HepG2 (cell line): Measurements from ENCODE around the gene UNC13D. TPM values are rescaled to one million over a fixed set of nuclear protein-coding genes. Genes with fewer than 3 reads are reported as not detected.

Source experiments
- ARNTL ChIP-seq: sonication (generic); formaldehyde crosslinking; IDR thresholded peaks from 2 replicates; pipeline ENCODE4 v1.4.0; 2020; ENCODE audit warnings: mild to moderate bottlenecking, missing genetic modification reagents
- BCLAF1 ChIP-seq: fragments of 450-650 bp; IDR thresholded peaks from 2 replicates; pipeline ENCODE4 v1.6.1; 2017; ENCODE audit warnings: mild to moderate bottlenecking
- FOXM1 ChIP-seq: sonication (generic); formaldehyde crosslinking; IDR thresholded peaks from 2 replicates; pipeline ENCODE4 v1.5.0; 2020; ENCODE audit warnings: missing genetic modification reagents
- HDAC1 ChIP-seq: sonication (generic); formaldehyde crosslinking; IDR thresholded peaks from 2 replicates; pipeline ENCODE4 v1.5.1; 2020; ENCODE audit warnings: mild to moderate bottlenecking, missing genetic modification reagents
- KLF9 ChIP-seq: IDR thresholded peaks from 2 replicates; pipeline ENCODE4 v1.6.1; 2016; ENCODE audit warnings: low read depth
- MED1 ChIP-seq: sonication (generic); formaldehyde crosslinking; IDR thresholded peaks from 2 replicates; pipeline ENCODE4 v1.4.0; 2020; ENCODE audit warnings: missing genetic modification reagents
- NONO ChIP-seq, 2 experiments: fragments of 450-650 bp in 1 of 2; sonication (generic) in 1 of 2; formaldehyde crosslinking in 1 of 2; IDR thresholded peaks in 1 of 2; conservative IDR thresholded peaks in 1 of 2; 2 replicates each; pipeline versions ENCODE4 v1.6.1 to v1.8.0; 2017 to 2022; ENCODE audit warnings: mild to moderate bottlenecking in 1 of 2, missing genetic modification reagents in 1 of 2, moderate library complexity in 1 of 2
- NR2F6 ChIP-seq, 2 experiments: IDR thresholded peaks; 2 replicates each; pipeline ENCODE4 v1.6.1; 2016; ENCODE audit warnings: antibody characterized with exemption in 1 of 2, mild to moderate bottlenecking in 1 of 2
- NRL ChIP-seq: sonication (generic); formaldehyde crosslinking; IDR thresholded peaks from 2 replicates; pipeline ENCODE4 v1.5.0; 2020; ENCODE audit warnings: missing genetic modification reagents, mild to moderate bottlenecking, moderate library complexity, borderline replicate concordance
- RFXAP ChIP-seq: sonication (generic); formaldehyde crosslinking; IDR thresholded peaks from 2 replicates; pipeline ENCODE4 v1.4.0; 2020; ENCODE audit warnings: missing genetic modification reagents, borderline replicate concordance
- SMARCC2 ChIP-seq: fragments of 450-650 bp; IDR thresholded peaks from 2 replicates; pipeline ENCODE4 v1.6.1; 2017; ENCODE audit warnings: antibody characterized with exemption, mild to moderate bottlenecking
- TAF1 ChIP-seq: sonication (generic); formaldehyde crosslinking; IDR thresholded peaks from 2 replicates; pipeline ENCODE4 v1.4.0; 2020; ENCODE audit warnings: missing genetic modification reagents
- ZMYM3 ChIP-seq: sonication (generic); formaldehyde crosslinking; IDR thresholded peaks from 2 replicates; pipeline ENCODE4 v1.5.1; 2020; ENCODE audit warnings: mild to moderate bottlenecking, missing genetic modification reagents
- ZNF20 ChIP-seq: sonication (generic); formaldehyde crosslinking; IDR thresholded peaks from 2 replicates; pipeline ENCODE4 v1.4.0; 2020; ENCODE audit warnings: mild to moderate bottlenecking, moderate library complexity, missing genetic modification reagents
- ZNF232 ChIP-seq: sonication (generic); formaldehyde crosslinking; IDR thresholded peaks from 2 replicates; pipeline ENCODE4 v1.4.0; 2020; ENCODE audit warnings: missing genetic modification reagents, borderline replicate concordance
- ZNF260 ChIP-seq: sonication (generic); formaldehyde crosslinking; IDR thresholded peaks from 2 replicates; pipeline ENCODE4 v1.4.0; 2020; ENCODE audit warnings: missing genetic modification reagents, low read depth, mild to moderate bottlenecking, borderline replicate concordance
- ZNF274 ChIP-seq: sonication (generic); formaldehyde crosslinking; IDR thresholded peaks from 2 replicates; pipeline ENCODE4 v1.5.1; 2020; ENCODE audit warnings: mild to moderate bottlenecking, missing genetic modification reagents
- ZNF296 ChIP-seq: sonication (generic); formaldehyde crosslinking; conservative IDR thresholded peaks from 2 replicates; pipeline ENCODE4 v1.5.0; 2020; ENCODE audit warnings: mild to moderate bottlenecking, missing genetic modification reagents
- ZNF333 ChIP-seq: sonication (generic); formaldehyde crosslinking; IDR thresholded peaks from 2 replicates; pipeline ENCODE4 v1.4.0; 2020; ENCODE audit warnings: mild to moderate bottlenecking, missing genetic modification reagents, borderline replicate concordance
- ZNF501 ChIP-seq: sonication (generic); formaldehyde crosslinking; IDR thresholded peaks from 2 replicates; pipeline ENCODE4 v1.5.1; 2020; ENCODE audit warnings: mild to moderate bottlenecking, moderate library complexity, missing genetic modification reagents
- ZNF557 ChIP-seq: sonication (generic); formaldehyde crosslinking; IDR thresholded peaks from 2 replicates; pipeline ENCODE4 v1.4.0; 2020; ENCODE audit warnings: missing genetic modification reagents
- ZNF674 ChIP-seq: sonication (generic); formaldehyde crosslinking; IDR thresholded peaks from 2 replicates; pipeline ENCODE4 v1.5.0; 2020; ENCODE audit warnings: low read depth, mild to moderate bottlenecking, missing genetic modification reagents
- ZNF772 ChIP-seq: sonication (generic); formaldehyde crosslinking; IDR thresholded peaks from 2 replicates; pipeline ENCODE4 v1.5.0; 2020; ENCODE audit warnings: mild to moderate bottlenecking, missing genetic modification reagents
- ZNF792 ChIP-seq: IDR thresholded peaks from 2 replicates; pipeline ENCODE4 v1.6.1; 2016
- polyA plus RNA-seq, 8 experiments: library from polyadenylated mRNA; depleted of rRNA in 3 of 8; stranded (reverse) in 7 of 8; unstranded in 1 of 8; fragments of >200 nt; fragmentation: Illumina TruSeq in 4 of 8; extraction: Trizol in 4 of 8; gene quantifications; 2 replicates each; pipeline versions ENCODE4 v1.2.1 to v1.2.3, GENCODE V29; 2011 to 2016; ENCODE audit warnings: low read depth in 4 of 8, missing spikeins in 1 of 8, mixed read lengths in 1 of 8; ENCODE audit not compliant: insufficient read depth in 1 of 8
- total RNA-seq, 5 experiments: library from RNA; depleted of rRNA; stranded (reverse); fragments of >200 nt; fragmentation: Illumina TruSeq; extraction: Trizol; gene quantifications; 2 replicates each; pipeline ENCODE4 v1.2.3, GENCODE V29; 2016; ENCODE audit warnings: low read depth in 1 of 5
- TF ChIP-seq, protein P1 (sequence below): sonication (generic); formaldehyde crosslinking; IDR thresholded peaks from 2 replicates; pipeline ENCODE4 v1.5.0; 2020; ENCODE audit warnings: mild to moderate bottlenecking, low read depth, missing genetic modification reagents, borderline replicate concordance

The UNC13D gene
- total and polyA plus RNA-seq, 2 of the 13 experiments (the other 11 are each of a cell fraction or from before 2014, with no cell fraction given): 29.7 to 42.7 TPM

GRCh38 chr17:75876938-75877751 is 32.9 kb upstream of the UNC13D start (continued):
- TF ChIP-seq ZNF674: peak; percentile 43
- no peak for TF ChIP-seq NONO (IDR thresholded peaks at IDR 0.05)
- TF ChIP-seq NONO (CRISPR knock-in tag; conservative IDR thresholded peaks at IDR 0.05): peak; percentile 17
- no peak for TF ChIP-seq ZMYM3 (CRISPR knock-in tag)
- no peak for TF ChIP-seq ZNF232 (CRISPR knock-in tag)
- TF ChIP-seq, protein P1, sequence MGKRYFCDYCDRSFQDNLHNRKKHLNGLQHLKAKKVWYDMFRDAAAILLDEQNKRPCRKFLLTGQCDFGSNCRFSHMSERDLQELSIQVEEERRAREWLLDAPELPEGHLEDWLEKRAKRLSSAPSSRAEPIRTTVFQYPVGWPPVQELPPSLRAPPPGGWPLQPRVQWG (CRISPR knock-in tag): peak; percentile 86; the same call in 1 of the 2 replicates
- peak; percentile 66 for TF ChIP-seq HDAC1 (CRISPR knock-in tag)
- peak; percentile 2; the same call in 1 of the 2 replicates for TF ChIP-seq TAF1 (CRISPR knock-in tag)
- peak; percentile 10; the same call in 1 of the 2 replicates for TF ChIP-seq MED1 (CRISPR knock-in tag)
- TF ChIP-seq RFXAP (CRISPR knock-in tag): peak; percentile 45; the same call in 1 of the 2 replicates
- no peak for TF ChIP-seq SMARCC2
- peak; percentile 28; the same call in 1 of the 2 replicates for TF ChIP-seq ZNF772 (CRISPR knock-in tag)
- TF ChIP-seq ZNF792: no peak
- no peak; the same call in 1 of the 2 replicates for TF ChIP-seq ZNF557 (CRISPR knock-in tag)
- TF ChIP-seq NRL (CRISPR knock-in tag): peak; percentile 85
- 0 out of 2 replicates have a peak, but pooled peaks have one; percentile 13 for TF ChIP-seq ZNF501 (CRISPR knock-in tag)
- TF ChIP-seq NR2F6 (IDR thresholded peaks at IDR 0.05): no peak
- TF ChIP-seq NR2F6 (CRISPR knock-in tag; IDR thresholded peaks at IDR 0.05): peak; percentile 41; the same call in 1 of the 2 replicates
- TF ChIP-seq ZNF274 (CRISPR knock-in tag): peak; percentile 71; the same call in 1 of the 2 replicates
- no peak for TF ChIP-seq BCLAF1
- peak; percentile 59; the same call in 1 of the 2 replicates for TF ChIP-seq ZNF333 (CRISPR knock-in tag)
- TF ChIP-seq ZNF296: 0 out of 2 replicates have a peak, but pooled peaks have one; percentile 68
- TF ChIP-seq ARNTL (CRISPR knock-in tag): no peak; the same call in 1 of the 2 replicates
- no peak for TF ChIP-seq FOXM1
- peak; percentile 42; the same call in 1 of the 2 replicates for TF ChIP-seq KLF9 (CRISPR knock-in tag)
- TF ChIP-seq ZNF20 (CRISPR knock-in tag): peak; percentile 51; the same call in 1 of the 2 replicates
- TF ChIP-seq ZNF260 (CRISPR knock-in tag): 0 out of 2 replicates have a peak, but pooled peaks have one; percentile 18
